Left forelimb (tissue), 1 donor: ENCODE results near the gene ZNF764.
"Not testable (repeated sequence)": the region's sequence is repeated elsewhere in the genome, so short reads cannot be mapped to it uniquely, and the experiment has no call there.

Source experiments
- DNase-seq: peaks from one replicate; pipeline ENCODE4 v3.0.0-alpha.2; 2018; ENCODE audit warnings: low spot score

The ZNF764 gene

DNA sequence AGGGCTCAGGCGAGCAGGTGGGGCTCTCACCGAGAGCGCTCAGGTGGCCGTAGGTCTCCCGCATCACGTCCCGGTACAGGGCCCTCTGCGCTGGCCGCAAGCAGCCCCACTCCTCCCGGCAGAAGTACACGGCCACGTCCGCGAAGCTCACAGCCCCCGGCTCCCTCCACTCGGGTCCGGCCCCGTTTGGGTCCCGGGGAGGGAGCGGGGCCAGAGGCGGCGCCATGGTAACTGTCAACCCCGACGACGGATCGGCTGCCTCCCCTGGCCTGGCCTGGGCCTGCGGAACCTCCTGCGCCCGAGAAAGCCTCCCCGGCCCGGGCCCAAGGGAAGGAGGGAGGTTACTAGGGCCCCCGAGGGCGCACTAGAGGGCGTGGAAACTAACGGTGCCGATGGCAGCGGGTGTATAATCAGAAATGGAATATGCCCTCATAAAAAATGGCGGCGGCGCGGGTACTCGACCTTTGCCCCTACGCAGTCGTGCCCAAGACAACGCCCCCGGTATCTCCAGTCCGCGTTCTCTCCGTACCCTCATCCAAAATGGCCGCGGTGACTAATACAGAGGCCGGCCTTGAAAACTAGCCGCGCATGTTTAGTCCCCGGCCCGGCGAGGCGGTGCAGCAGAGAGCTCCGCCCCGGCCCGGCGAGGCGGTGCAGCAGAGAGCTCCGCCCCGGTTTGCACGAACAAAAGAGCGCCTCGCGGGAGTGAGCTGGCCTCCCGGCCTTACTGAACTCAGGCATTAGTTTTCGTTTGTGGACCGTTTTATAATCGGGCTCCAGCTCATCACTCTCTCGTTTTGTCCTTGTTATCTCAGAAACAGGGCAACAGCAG lies at the start of gene ZNF764:
ZNF764 (minus strand) TSS at position 418 of the 832 bp plus-strand sequence; CDS start at position 226, 192 bp downstream.
- DNase-seq, result peak; percentile 94

DNA sequence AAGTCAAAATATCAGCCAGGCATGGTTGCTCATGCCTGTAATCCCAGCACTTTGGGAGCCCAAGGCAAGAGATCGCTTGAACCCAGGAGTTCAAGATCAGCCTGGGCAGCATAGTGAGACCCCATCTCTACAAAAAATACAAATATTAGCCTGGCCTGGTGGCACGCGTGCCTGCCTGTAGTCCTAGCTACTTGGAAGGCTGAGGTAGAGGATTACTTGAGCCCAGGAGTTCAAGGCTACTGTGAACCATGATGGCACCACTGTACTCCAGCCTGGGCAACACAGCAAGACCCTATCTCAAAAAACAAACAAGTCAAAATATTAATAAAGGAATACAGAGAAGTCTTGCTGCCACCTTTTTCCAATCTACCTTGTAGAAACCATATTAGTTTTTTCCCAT lies 47.8 kb upstream of the ZNF764 start:
- no peak for DNase-seq

DNA sequence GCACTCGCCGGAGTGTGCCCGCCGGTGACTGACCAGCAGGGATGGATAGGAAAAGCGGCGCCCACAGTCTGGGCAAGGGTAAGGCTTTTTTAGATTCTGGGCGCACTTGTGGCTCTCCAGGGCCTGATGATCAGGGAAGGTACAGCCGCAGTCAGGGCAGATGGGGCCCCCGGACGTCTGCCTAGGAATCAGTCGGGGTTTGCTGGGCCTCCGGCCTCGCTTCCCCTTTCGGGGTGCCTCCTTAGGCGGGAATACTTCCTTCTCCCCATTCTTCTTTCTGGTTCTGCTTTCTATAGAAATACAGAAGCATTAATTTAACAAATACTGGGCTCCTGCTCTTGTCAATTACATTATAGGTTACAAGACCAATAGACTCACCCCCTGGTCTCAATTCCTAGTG lies 47.0 kb upstream of the ZNF764 start:
- no peak for DNase-seq

DNA sequence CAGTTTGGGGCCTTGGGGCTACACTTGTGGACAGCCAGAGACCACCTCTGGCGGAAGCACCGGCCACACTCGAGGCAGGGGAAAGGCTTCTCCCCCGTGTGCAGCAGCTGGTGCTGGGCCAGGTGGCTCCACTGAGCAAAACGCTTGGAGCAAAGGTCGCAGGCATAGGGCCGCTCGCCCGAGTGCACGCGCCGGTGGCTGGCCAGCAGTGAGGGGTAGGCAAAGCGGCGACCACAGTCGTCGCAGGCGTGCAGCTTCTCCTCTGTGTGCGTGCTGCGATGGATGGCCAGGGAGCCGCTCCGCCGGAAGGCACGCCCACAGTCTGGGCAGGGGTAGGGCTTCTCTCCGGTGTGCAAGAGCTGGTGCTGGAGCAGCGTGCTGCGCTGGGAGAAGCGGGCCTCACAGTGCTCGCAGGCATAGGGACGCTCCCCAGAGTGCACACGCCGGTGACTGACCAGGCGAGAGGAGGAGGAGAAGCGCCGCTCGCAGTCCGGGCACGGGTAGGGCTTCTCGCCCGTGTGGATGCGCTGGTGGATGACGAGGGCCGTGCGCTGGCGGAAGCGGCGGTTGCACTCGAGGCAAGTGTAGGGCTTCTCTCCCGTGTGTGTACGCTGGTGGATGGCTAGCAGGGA lies 46.3 kb upstream of the ZNF764 start:
- DNase-seq, result no peak

DNA sequence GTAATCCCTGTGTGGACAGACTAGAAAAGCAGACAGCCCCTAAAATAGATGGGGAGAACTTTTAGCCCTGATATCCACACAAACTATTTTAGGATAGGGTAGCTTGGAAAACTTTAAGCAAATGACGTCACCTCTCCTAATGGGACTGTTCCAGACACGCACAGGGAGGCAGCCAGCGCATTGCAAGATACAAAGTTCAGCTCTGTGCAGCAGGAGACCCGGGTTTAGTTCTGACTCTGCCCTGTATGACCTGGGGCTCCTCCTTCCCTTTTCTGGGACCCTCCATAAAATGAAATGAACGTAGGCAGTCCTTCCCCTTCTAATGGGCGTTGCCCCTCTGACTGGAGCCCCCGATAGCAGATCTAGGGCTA lies 45.8 kb upstream of the ZNF764 start:
- no peak for DNase-seq

DNA sequence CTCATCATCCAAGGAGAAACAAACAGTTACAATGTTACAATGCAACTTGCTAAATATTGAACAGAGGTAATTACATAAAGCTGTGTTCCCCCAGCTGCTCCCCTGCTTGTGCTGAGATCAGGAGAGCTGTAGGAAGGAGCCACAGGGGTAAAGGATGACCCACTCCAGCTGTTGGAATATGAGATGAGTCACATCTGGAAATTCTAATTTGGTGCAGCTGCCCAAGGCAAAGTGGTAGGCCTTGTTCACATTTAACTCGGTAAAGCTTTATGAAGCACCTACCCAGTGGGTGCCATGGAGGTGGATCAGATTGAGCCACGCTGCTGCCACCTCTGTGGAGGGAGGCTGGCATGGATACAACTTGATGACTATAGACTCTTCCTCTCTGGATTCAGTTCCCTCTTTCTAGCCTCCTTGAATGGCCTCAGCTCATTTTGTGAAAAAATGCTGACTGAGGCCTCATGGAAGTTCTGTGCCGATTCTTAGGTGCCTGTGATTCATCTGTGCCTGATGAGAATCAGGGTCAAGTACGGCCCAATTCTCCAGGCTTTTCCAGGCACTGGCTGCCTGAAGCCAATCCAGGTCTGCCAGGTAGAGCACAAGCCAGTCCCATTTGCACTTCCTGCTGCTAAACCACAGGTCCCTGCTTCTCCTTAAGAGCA lies 44.6 kb upstream of the ZNF764 start:
- no peak for DNase-seq

DNA sequence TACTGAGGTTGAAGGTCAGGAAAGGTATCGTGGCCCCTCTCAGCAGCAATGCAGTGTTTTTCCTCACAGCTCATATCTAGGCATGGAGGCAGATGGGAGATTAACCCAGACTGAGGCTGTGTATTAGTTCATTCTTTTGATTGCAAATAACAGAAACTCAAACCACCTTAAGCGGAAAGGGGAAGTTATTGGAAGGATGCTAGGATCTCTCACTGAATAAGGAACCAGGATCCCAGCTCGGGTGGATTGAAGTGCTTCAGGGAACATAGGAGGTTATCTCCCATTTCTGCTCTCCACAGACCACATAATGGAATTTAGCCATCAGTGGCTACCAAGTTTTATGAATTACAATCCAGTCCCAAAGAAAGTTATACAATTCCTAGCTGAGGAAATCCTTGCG lies 43.8 kb upstream of the ZNF764 start:
- no peak for DNase-seq

DNA sequence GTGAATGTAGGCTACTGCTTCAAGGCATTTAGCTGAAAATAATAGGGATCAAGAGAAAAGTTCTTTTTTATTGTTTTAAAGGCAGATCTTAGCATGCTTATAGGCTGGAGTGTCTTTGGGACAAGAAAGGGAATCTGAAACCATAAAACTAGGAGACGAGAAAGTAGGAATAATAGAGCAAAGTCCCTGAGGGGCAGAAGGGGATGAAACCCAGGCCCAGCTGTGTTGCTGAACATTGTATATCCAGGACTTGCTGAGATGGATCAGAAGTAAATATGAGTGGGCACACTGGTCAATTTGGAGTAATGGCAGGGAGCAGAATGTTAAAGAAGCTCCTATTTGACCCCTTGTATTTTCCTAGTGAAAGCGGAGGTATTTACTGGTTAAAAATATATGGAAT lies 42.8 kb upstream of the ZNF764 start:
- no peak for DNase-seq

DNA sequence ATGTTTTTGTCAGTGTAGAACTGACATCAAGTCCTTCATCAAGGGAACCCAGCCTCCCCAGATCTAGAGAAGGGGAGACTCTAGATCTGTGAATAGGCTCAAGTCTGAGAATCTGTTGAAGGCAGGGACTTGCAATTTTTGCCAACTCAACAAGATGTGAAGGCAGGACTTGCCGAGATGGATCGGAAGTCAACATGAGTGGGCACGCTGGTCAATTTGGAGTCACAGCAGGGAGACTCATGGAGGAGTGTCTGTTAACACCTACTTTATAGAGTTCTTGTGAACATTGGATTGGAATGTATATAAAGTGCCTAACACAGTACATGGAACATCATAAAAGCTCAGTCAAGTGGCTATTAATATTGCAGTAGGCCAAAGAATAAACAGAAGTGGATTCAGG lies 42.0 kb upstream of the ZNF764 start:
- DNase-seq, result no peak

DNA sequence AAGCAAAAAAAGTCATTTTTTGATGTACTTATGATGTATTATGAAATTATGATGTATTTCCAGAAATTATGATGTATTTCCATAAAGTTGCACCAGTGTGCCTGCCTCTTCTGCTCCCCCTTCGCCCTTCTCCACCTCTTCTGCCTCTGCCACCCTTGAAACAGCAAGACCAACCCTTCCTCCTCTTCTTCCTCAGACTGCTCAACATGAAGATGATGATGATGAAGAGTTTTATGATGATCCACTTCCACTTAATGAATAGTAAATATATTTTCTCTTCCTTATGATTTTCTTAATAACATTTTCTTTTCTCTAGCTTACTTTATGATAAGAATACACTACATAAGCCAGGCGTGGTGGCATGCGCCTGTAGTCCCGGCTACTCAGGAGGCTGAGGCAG lies 34.7 kb upstream of the ZNF764 start:
- no peak for DNase-seq

DNA sequence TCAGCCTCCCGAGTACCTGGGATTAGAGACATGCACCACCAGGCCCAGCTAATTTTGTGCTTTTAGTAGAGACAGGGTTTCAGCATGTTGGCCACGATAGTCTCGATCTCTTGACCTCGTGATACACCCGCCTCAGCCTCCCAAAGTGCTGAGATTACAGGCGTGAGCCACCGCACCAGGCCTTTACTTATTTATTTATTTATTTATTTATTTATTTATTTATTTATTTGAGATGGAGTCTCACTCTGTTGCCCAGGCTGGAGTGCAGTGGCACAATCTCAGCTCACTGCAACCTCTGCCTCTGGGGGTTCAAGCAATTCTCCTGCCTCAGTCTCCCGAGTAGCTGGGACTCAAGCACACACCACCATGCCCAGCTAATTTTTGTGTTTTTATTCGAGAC lies 32.7 kb upstream of the ZNF764 start:
- DNase-seq, result not testable (repeated sequence)

DNA sequence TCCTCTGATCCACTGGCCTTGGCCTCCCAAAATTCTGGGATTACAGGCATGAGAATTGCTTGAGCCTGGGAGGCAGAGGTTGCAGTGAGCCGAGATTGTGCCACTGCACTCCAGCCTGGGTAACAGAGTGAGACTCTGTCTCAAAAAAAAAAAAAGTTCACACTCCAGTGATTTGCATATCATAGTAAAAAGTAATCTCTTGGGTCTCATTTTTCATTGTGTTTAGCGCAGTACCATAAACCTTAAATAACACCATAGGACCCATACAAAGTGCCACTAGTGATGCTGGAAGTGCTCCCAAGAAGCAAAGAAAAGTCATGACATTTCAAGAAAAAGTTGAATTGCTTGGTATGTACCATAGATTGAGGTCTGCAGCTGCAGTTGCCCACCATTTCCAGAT lies 31.4 kb upstream of the ZNF764 start:
- DNase-seq, result not testable (repeated sequence)

DNA sequence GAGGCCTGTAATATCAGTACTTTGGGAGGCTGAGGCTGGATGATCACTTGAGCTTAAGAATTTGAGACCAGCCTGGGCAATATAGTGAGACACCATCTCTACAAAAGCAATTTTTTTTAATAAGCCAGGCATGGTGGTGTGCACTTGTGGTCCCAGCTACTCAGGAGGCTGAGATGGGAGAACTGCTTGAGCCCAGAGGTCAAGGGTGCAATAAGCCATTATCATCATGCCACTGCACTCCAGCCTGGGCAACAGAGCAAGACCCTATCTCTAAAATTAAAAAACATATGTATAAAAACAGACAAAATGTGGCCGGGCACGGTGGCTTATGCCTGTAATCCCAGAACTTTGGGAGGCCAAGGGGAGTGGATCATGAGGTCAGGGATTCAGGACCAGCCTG lies 30.5 kb upstream of the ZNF764 start:
- DNase-seq, result no peak

DNA sequence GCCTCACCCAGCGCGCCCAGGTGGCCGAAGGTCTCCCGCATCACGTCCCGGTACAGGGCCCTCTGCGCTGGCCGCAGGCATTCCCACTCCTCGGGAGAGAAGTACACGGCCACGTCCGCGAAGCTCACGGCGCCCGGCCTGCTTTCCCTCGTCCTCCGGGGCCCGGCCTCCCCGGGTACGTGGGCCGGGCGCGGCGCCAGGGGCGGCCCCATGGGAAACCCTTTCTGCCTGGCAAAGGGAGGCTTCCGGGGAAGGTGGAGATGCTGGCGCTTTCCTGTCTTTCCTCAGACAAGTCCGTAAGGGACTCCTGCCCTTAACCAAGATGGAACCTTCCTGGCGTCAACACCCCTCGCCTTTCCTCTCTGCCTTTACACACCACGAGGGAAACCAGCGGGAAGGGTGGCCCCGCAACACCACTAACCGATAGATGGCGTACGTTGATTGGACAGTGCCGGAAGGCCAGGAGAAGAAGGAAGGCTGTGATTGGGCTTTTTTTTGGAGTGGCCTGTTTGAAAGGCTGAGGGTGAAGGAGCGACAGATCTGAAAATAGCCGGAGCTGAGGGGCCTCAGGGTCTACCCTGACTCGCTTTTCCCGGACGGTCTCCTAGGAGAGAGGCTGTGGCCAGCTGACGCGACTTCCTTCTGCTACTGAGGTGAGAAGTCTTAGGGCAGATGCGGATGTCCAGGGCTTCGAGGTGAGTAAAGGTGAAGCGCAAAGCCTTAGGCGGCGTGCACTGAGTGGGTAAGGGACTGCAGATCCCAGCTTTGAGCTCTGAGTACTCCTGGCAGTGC lies 27.4 kb upstream of the ZNF764 start, which contains the start of gene ZNF785:
ZNF785 (minus strand) TSS at position 298 of the 792 bp plus-strand sequence; CDS start at position 212, 86 bp downstream.
- DNase-seq, result peak; percentile 96

DNA sequence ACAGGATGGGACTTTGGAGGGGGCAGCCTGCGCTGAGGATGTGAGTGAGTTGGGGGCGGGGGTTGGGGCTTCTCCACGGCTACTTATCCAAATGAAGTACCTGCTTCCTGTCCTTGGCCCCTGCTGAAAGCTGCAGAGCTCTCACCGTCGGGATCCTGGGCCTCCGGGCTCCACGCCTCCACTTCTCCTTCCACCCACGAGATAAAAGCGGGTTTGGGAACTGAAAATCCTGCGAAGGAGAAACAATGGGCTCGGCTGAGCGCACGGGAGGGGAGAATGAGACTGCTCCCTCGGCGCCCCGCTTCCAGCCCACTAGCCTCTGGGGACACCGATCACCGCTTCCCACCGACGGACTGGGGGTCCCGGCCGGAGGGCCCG lies 26.8 kb upstream of the ZNF764 start:
- DNase-seq, result no peak

DNA sequence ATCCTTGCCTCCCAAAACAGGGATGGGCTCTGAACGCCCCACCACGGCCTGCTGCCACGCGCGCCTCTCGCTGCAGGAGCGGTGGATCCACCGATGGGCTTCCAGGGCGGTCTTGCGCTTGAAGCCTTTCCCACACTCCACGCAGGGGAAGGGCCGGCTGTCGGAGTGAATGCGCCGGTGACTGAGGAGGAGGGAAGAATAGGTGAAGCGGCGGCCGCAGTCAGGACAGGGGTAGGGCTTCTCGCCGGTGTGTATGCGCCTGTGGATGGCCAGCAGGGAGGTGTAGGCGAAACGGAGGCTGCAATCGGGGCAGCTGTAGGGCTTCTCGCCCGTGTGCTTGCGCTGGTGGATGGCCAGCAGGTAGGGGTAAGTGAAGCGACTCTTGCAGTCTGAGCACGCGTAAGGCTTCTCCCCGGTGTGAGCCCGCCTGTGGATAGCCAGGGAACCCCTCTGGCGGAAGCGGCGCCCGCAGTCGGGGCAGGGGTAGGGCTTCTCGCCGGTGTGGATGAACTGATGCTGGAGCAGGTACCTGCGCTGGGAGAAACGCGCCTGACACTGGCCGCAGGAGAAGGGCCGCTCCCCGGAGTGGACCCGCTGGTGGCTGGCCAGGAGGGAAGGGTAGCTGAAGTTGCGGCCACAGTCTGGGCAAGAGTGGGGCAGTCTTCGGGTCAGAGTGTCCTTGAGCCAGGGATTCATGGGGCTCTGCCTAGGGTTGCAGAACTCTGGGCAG lies 24.6 kb upstream of the ZNF764 start:
- DNase-seq, result no peak

DNA sequence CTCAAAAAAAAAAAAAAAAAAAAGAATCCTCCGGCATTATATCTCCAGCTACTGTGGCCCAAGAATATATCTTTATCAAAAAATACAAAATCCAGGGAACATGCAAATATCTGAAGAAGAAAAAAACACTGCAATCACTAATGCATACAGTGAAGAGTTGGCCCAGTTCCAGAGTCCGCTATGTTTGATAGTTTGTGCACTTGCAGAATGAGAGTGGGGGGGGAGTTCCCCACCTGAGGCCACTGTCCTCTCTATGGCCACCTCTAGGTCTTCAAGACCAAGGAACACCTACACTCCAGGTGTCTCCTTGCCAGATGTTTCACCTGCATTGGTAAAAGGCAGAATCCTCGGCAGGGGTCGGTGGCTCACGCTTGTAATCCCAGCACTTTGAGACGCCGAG lies 23.3 kb upstream of the ZNF764 start:
- DNase-seq, result no peak

DNA sequence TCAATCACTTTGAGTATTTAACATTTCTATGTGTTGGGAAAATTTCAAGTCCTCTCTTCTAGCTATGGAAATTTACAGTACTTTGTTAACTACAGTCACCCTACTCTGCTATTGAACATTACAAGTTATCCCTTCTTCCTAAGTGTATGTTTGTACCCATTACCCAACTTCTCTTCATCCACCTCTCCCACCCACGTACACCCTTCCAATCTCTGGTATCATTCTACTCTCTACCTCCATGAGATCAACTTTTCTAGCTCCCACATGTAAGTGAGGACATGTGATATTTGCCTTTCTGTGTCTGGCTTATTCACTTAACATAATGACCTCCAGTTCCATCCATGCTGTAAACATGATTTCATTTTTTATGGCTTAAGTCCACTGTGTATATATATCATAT lies 16.5 kb upstream of the ZNF764 start:
- no peak for DNase-seq

DNA sequence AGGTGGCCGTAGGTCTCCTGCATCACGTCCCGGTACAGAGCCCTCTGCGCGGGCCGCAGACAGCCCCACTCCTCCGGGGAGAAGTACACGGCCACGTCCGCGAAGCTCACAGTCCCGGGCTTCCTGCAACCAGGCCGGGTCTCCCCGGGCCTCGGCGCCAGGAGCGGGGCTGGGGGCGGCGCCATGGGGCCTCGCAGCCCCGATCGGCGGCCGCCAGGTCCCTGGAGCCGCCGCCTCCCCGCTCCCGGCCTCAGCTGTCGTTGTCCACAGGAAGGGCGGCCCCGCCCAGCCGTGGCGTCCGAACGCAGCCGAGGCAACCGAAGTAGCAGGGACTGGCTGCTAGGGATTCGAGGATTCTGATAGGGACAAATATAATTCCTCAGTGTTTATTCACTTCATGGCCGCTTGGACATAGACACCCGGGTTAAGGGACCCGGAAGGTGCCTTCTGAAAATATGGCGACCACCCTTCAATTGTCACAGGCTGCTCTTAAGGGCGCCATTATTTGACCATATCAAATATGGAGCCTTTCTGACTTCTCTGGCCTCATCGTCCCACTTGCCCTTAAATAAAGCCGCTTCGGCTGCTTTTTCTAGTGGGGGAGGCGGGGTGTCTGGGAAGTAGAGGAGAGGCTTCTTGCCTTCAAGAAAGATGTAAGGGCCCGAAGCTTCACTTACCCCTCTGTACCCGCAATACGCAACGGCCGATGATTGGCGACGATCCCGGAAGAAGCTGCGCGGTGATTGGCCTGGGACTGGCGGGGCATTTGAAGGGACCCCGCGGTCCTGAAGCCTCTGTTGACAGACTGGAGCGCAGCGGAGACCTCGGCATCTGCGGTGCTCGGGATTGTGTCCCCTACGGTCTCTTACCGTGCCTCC lies 13.5 kb upstream of the ZNF764 start, which contains the start of gene ZNF688:
ZNF688 (minus strand) TSS at position 270 of the 878 bp plus-strand sequence; CDS start at position 185, 85 bp downstream.
- peak; percentile 92 for DNase-seq
